HEK293T (cell line): ENCODE measurements around the gene OGDH.

Experiments
- NFRKB ChIP-seq: fragments of 450-650 bp; IDR thresholded peaks from 2 replicates; pipeline ENCODE4 v1.6.1; 2016; ENCODE audit warnings: mild to moderate bottlenecking, moderate library complexity
- SP1 ChIP-seq: fragments of 450-650 bp; IDR thresholded peaks from 2 replicates; pipeline ENCODE4 v1.6.1; 2017

DNA sequence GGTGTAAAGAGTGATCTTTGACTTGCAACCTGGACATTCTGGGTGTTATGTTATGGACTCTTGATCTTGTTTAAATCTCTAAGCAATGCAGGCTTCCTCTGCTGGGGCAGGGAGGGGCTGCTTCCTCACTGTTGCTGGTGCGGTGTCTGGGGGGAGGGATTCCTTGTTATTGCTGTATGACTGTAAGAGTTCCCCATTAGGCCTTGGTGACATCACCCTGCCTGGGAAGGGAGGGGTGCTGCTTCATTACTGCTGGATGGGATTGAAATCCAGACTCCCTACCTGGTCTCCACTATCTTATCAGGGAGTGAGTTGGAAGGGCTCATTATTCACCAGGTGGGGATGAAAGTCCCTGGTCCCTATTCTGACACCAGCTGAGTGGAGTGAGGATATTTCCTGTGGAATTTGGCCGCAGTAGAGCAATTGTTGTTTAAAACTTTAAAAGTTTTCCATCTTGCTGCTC is 8.8 kb downstream of the OGDH start:
- no peak for TF ChIP-seq NFRKB
- no peak for TF ChIP-seq SP1
